Caco-2 (cell line): Measurements from ENCODE around the gene ATP6V1G3. TPM values are rescaled to one million over a fixed set of nuclear protein-coding genes. Genes with fewer than 3 reads are reported as not detected.

Source experiments
- BruUV-seq: library from RNA; stranded (reverse); fragments of 400-500 nt; replicated peaks from 2 replicates; lab custom pipeline; 2021; lab: Mats Ljungman, UMichigan
- CTCF ChIA-PET: fragments of 300-600 bp; sonication (Branson Sonifier 250); formaldehyde crosslinking; loops from one replicate; lab custom pipeline; 2022; ENCODE audit warnings: antibody characterized with exemption; lab: Charles Lee
- POLR2A ChIA-PET: fragments of 300-600 bp; sonication (Branson Sonifier 250); formaldehyde crosslinking; loops from one replicate; lab custom pipeline; 2022; ENCODE audit warnings: antibody characterized with exemption; lab: Charles Lee
- DNase-seq, 2 experiments: peaks; one replicate each; pipeline versions ENCODE4 v3.0.0 to v3.0.0-alpha.2; 2020 to 2022
- H3K27me3 ChIP-seq: replicated peaks from 2 replicates; pipeline ENCODE4 v1.6.0; 2011; ENCODE audit warnings: low read length; ENCODE audit not compliant: control insufficient read depth, insufficient read depth
- H3K36me3 ChIP-seq: 2 replicates; pipeline ENCODE4 v1.5.1; 2011; ENCODE audit warnings: low read length; ENCODE audit not compliant: control insufficient read depth, insufficient read depth
- H3K4me1 ChIP-seq: fragments of 250-450 bp; sonication (Bioruptor Pico); 2 replicates; pipeline ENCODE4 v1.5.1; 2020; ENCODE audit warnings: mild to moderate bottlenecking
- H3K4me3 ChIP-seq: 2 replicates; pipeline ENCODE4 v1.5.1; 2011; ENCODE audit warnings: low read depth, mild to moderate bottlenecking, control low read depth, low read length
- H3K9me3 ChIP-seq: fragments of 250-450 bp; sonication (Bioruptor Pico); 2 replicates; pipeline ENCODE4 v1.5.1; 2020; ENCODE audit warnings: mild to moderate bottlenecking, moderate library complexity
- H3K27ac Mint-ChIP-seq: one replicate; pipeline ENCODE4 v1.8.0; 2022; ENCODE audit warnings: mixed read lengths; ENCODE audit not compliant: unreplicated experiment
- H3K27me3 Mint-ChIP-seq: one replicate; pipeline ENCODE4 v1.8.0; 2022; ENCODE audit warnings: mixed read lengths; ENCODE audit not compliant: insufficient read depth, unreplicated experiment
- H3K36me3 Mint-ChIP-seq: one replicate; pipeline ENCODE4 v1.8.0; 2022; ENCODE audit warnings: mild to moderate bottlenecking, mixed read lengths; ENCODE audit not compliant: insufficient read depth, unreplicated experiment
- H3K4me1 Mint-ChIP-seq: one replicate; pipeline ENCODE4 v1.8.0; 2022; ENCODE audit warnings: low read depth, mixed read lengths; ENCODE audit not compliant: unreplicated experiment
- H3K4me3 Mint-ChIP-seq: one replicate; pipeline ENCODE4 v1.8.0; 2022; ENCODE audit warnings: mild to moderate bottlenecking, moderate library complexity, mixed read lengths; ENCODE audit not compliant: unreplicated experiment
- H3K9me3 Mint-ChIP-seq: one replicate; pipeline ENCODE4 v1.8.0; 2022; ENCODE audit warnings: mixed read lengths; ENCODE audit not compliant: unreplicated experiment
- CTCF ChIP-seq, 2 experiments: fragments of 200-600 bp in 1 of 2; IDR thresholded peaks; 1 replicate in 1 of 2; 2 replicates in 1 of 2; pipeline versions ENCODE4 v1.5.1 to v1.8.0; 2011 to 2022; ENCODE audit warnings: antibody characterized with exemption in 1 of 2, control low read depth in 1 of 2, inconsistent platforms in 1 of 2, low read depth in 1 of 2, low read length in 1 of 2, mild to moderate bottlenecking in 1 of 2, moderate library complexity in 1 of 2; ENCODE audit not compliant: insufficient read depth in 1 of 2, severe bottlenecking in 1 of 2, unreplicated experiment in 1 of 2
- intact Hi-C: fragments of 100-400 bp; cut with micrococcal nuclease; formaldehyde crosslinking; loops from one replicate; pipeline ENCODE4 v1.10.0; 2022; ENCODE audit not compliant: unreplicated experiment
- total RNA-seq: library from RNA; stranded (reverse); gene quantifications from 2 replicates; pipeline ENCODE4 v1.2.3, GENCODE V29; 2022

ATP6V1G3 gene
- total RNA-seq, 1 experiment from 2014 or later, result 4.7 TPM

GRCh38 chr1:198577444-198577843, 37.0 kb upstream of the ATP6V1G3 start:
- ChIA-PET POLR2A (no interaction called here), CTCF (no interaction called here)
- no TSS peak for BruUV-seq
- no peak for TF ChIP-seq CTCF (IDR thresholded peaks at IDR 0.05; ENCODE audit: insufficient read depth in 1 of 2, low read depth in 1 of 2, low read length in 1 of 2, severe bottlenecking in 1 of 2, unreplicated experiment in 1 of 2)
- H3K4me3 ChIP-seq, result no peak overlapping the region
- H3K4me1 ChIP-seq, result no peaks in the 10 kb centered on the region
- Mint-ChIP-seq H3K36me3 (peaks cover 4% of the 10 kb centered on the region), H3K4me3 (no peak overlapping the region), H3K27ac (no peak overlapping the region), H3K4me1 (peaks cover 6% of the 10 kb centered on the region), H3K27me3 (no peaks in the 10 kb centered on the region), H3K9me3 (peaks cover 8% of the 10 kb centered on the region)
- no peaks in the 10 kb centered on the region for H3K36me3 ChIP-seq
- intact Hi-C loops, result no loop called here
- no peaks in the 10 kb centered on the region for H3K27me3 ChIP-seq
- DNase-seq, result no peak
- no peaks in the 10 kb centered on the region for H3K9me3 ChIP-seq

- Histone ChIP-seq H3K36me3 (no peaks in the 10 kb centered on the region), H3K27me3 (no peaks in the 10 kb centered on the region), H3K4me1 (no peaks in the 10 kb centered on the region), H3K9me3 (no peaks in the 10 kb centered on the region), H3K4me3 (no peak overlapping the region)
- H3K4me3 Mint-ChIP-seq, result no peak overlapping the region
- CTCF ChIA-PET, result no interaction called here
- POLR2A ChIA-PET, result no interaction called here
- no peak overlapping the region for H3K27ac Mint-ChIP-seq
- H3K27me3 Mint-ChIP-seq, result no peaks in the 10 kb centered on the region
- intact Hi-C loops, result no loop called here
- peaks cover 6% of the 10 kb centered on the region for H3K4me1 Mint-ChIP-seq
- no TSS peak for BruUV-seq
- DNase-seq, result no peak
- H3K36me3 Mint-ChIP-seq, result no peaks in the 10 kb centered on the region
- TF ChIP-seq CTCF (IDR thresholded peaks at IDR 0.05; ENCODE audit: insufficient read depth in 1 of 2, low read depth in 1 of 2, low read length in 1 of 2, severe bottlenecking in 1 of 2, unreplicated experiment in 1 of 2), result no peak
- no peaks in the 10 kb centered on the region for H3K9me3 Mint-ChIP-seq
Observed at GRCh38 chr1:198575798-198576641, 35.5 kb upstream of the ATP6V1G3 start.

GRCh38 chr1:198575292-198575691, 34.8 kb upstream of the ATP6V1G3 start:
- Mint-ChIP-seq H3K4me3 (no peak overlapping the region), H3K4me1 (peaks cover 6% of the 10 kb centered on the region), H3K36me3 (no peaks in the 10 kb centered on the region), H3K27me3 (no peaks in the 10 kb centered on the region), H3K9me3 (no peaks in the 10 kb centered on the region), H3K27ac (no peak overlapping the region)
- Histone ChIP-seq H3K27me3 (no peaks in the 10 kb centered on the region), H3K4me3 (no peak overlapping the region), H3K36me3 (no peaks in the 10 kb centered on the region), H3K9me3 (no peaks in the 10 kb centered on the region), H3K4me1 (no peaks in the 10 kb centered on the region)
- no TSS peak for BruUV-seq
- POLR2A ChIA-PET, result no interaction called here
- no peak for TF ChIP-seq CTCF (IDR thresholded peaks at IDR 0.05; ENCODE audit: insufficient read depth in 1 of 2, low read depth in 1 of 2, low read length in 1 of 2, severe bottlenecking in 1 of 2, unreplicated experiment in 1 of 2)
- CTCF ChIA-PET, result no interaction called here
- intact Hi-C loops, result no loop called here
- no peak for DNase-seq
